BE2C (cell line): ENCODE measurements around the gene SMG6.

ENCODE experiments used
- DNase-seq: peaks from one replicate; pipeline ENCODE4 v3.0.0-alpha.2; 2020
- H3K27me3 ChIP-seq: fragments of 250-450 bp; sonication (Bioruptor Pico); 2 replicates; pipeline ENCODE4 v1.5.1; 2020; ENCODE audit warnings: mild to moderate bottlenecking
- H3K36me3 ChIP-seq: fragments of 250-450 bp; sonication (Bioruptor Pico); 2 replicates; pipeline ENCODE4 v1.5.1; 2020; ENCODE audit warnings: mild to moderate bottlenecking
- H3K4me1 ChIP-seq: fragments of 250-450 bp; sonication (Bioruptor Pico); 2 replicates; pipeline ENCODE4 v1.5.1; 2020
- H3K4me3 ChIP-seq: 2 replicates; pipeline ENCODE4 v1.5.1; 2011; ENCODE audit warnings: low read depth, low read length
- H3K9me3 ChIP-seq: fragments of 250-450 bp; sonication (Bioruptor Pico); 2 replicates; pipeline ENCODE4 v1.5.1; 2020
- CTCF ChIP-seq: IDR thresholded peaks from 2 replicates; pipeline ENCODE4 v1.5.1; 2012; ENCODE audit warnings: mild to moderate bottlenecking, low read depth, low read length

SMG6 gene

DNA sequence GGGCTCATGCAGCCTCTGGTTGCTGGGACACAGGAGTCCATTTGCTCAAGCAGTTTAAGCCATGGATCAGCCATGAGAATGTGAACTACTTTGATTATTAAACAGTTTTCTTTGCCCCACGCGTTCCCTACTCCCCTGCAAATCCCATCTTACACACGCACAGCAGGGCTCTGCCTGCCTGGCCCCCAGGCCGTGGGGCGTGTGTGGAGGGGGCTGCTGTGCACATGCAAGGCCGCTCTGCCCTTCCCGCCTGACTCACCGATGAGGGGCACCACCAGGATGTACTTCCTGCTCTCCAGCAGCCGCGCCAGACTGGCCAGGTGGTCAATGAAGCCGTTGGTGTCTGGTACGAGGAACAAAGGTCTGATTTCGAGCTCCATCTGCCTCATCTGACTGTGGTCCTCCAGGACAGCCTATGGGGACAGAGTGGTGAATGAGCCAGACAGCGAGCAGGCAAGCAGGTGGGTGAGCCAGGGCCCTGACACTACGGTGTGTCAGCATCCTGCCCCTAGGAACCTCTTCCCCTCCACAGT, 235.0 kb downstream of the SMG6 start:
- no peaks in the 10 kb centered on the region; the same call in 1 of the 2 replicates for H3K36me3 ChIP-seq
- H3K4me1 ChIP-seq = peaks cover 5% of the 10 kb centered on the region
- H3K27me3 ChIP-seq = no peaks in the 10 kb centered on the region
- no peak overlapping the region for H3K4me3 ChIP-seq
- TF ChIP-seq CTCF = no peak
- no peaks in the 10 kb centered on the region for H3K9me3 ChIP-seq
- peak; percentile 62 for DNase-seq

DNA sequence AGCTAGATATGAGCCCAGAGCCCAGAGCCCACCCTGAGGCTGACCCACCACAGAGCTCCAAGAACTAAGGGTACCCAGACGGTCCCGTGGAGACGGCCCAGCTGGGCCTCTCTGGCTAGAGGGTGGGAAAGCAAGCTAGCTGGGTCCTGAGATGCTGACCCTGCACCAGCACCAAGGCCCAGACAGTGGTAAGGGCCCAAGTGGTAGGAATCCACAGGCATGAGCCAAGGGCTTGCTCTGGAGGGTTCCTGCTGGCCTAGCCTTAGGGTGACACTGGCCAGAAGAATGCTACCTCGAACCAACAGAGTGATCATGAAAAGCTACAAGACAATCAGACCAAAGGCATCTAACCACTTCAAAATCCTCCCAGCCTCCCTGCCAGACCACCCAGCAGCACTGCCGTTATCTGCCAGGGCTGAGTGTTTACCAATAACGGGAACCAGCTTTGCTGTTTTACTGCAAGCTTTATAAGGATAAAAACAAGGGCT, 235.5 kb downstream of the SMG6 start:
- no peaks in the 10 kb centered on the region for H3K9me3 ChIP-seq
- no peak for TF ChIP-seq CTCF
- no peaks in the 10 kb centered on the region for H3K27me3 ChIP-seq
- H3K4me3 ChIP-seq = no peak overlapping the region
- no peak for DNase-seq
- H3K4me1 ChIP-seq = peaks cover 5% of the 10 kb centered on the region
- no peaks in the 10 kb centered on the region; the same call in 1 of the 2 replicates for H3K36me3 ChIP-seq

GRCh38 chr17:2067608-2068024, 236.0 kb downstream of the SMG6 start:
- Histone ChIP-seq H3K36me3 (no peaks in the 10 kb centered on the region; the same call in 1 of the 2 replicates), H3K9me3 (no peaks in the 10 kb centered on the region), H3K4me1 (peaks cover 5% of the 10 kb centered on the region), H3K4me3 (no peak overlapping the region), H3K27me3 (no peaks in the 10 kb centered on the region)
- no peak for DNase-seq
- TF ChIP-seq CTCF = no peak

GRCh38 chr17:2067048-2067561, 236.5 kb downstream of the SMG6 start:
- DNase-seq = no peak
- H3K4me3 ChIP-seq = no peak overlapping the region
- TF ChIP-seq CTCF = no peak
- H3K27me3 ChIP-seq = no peaks in the 10 kb centered on the region
- H3K36me3 ChIP-seq = no peaks in the 10 kb centered on the region; the same call in 1 of the 2 replicates
- H3K4me1 ChIP-seq = peaks cover 5% of the 10 kb centered on the region
- H3K9me3 ChIP-seq = no peaks in the 10 kb centered on the region

GRCh38 chr17:2065949-2066400, 237.6 kb downstream of the SMG6 start:
- no peak for TF ChIP-seq CTCF
- no peaks in the 10 kb centered on the region for H3K27me3 ChIP-seq
- no peaks in the 10 kb centered on the region for H3K9me3 ChIP-seq
- H3K36me3 ChIP-seq = no peaks in the 10 kb centered on the region; the same call in 1 of the 2 replicates
- H3K4me3 ChIP-seq = no peak overlapping the region
- no peak for DNase-seq
- peaks cover 5% of the 10 kb centered on the region for H3K4me1 ChIP-seq

DNA sequence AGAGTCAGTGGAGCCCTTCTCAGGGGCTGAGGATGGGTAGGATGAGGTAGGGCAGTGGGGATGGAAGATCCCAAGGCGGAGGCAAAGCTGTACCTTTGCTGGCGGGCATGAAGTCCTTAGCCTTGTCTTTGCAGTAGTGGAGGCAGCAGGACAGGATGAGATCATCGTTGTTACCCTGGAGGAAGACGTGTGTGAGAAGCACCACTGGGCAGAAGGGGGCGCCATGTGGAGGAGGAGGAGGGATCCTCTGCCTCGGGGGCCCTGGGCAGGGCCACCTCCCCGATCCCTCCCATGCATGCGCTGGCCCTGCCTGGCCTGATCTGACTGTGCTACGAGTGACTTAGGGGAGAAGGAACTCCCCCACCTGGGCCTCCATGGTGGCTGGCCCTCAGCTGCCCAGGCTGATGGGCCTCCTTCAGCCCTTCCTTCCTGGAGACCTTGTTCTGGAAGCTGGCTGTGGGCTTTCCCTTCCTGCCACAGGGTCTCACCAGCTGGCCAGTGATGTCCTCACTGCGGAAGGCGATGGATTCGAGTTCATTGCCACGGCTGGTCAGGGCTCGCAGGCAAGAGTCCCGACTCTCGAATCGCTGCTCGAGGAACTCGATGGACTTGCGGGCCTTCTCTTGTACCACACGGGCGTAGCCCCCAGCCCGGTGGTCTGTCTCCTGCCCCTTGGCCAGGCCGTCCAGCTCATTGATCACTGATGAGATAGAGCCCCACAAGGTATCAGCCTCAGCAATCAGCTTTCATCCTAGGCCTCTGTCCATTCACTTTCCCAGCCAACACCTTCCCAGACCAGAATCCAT, 238.4 kb downstream of the SMG6 start:
- TF ChIP-seq CTCF = peak; percentile 21
- no peaks in the 10 kb centered on the region; the same call in 1 of the 2 replicates for H3K36me3 ChIP-seq
- no peaks in the 10 kb centered on the region for H3K9me3 ChIP-seq
- H3K4me1 ChIP-seq = peaks cover 5% of the 10 kb centered on the region
- peak; percentile 52 for DNase-seq
- H3K4me3 ChIP-seq = no peak overlapping the region
- H3K27me3 ChIP-seq = no peaks in the 10 kb centered on the region
